Activated T-helper 9 cell treated with anti-CD3 and anti-CD28 coated beads, Interleukin-2, amount 50 U/mL, for 16 hours (primary cell): ENCODE data around the gene BCAS4.
"Not testable (repeated sequence)": the region's sequence is repeated elsewhere in the genome, so short reads cannot be mapped to it uniquely, and the experiment has no call there.

Source experiments
- DNase-seq: peaks from one replicate; pipeline ENCODE4 v3.0.0-alpha.2; 2020; ENCODE audit warnings: low read depth

BCAS4 gene

DNA sequence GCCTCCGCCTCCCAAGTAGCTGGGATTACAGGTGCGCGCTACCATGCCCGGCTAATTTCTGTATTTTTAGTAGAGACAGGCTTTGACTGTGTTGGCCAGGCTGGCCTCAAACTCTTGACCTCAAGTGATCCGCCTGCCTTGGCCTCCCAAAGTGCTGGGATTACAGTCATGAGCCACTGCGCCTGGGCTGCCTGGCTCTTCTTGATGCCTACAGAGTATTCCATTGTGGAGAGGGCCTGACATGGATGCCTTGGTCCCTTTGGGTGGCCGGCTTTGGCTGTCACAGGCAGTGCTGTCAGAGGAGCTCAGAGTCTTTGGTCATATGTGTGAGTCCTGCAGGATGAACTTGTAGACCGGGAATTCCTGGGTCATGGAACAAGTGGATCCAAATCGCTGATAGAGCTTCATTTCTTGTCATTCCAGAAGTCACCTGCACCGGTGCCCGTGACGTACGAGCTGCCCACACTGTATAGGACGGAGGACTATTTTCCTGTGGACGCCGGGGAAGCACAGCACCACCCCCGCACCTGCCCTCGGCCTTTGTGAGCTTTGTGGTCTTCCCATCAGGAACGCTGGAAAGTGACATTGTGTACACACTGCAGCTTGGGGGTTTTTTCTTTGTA is 81.3 kb downstream of the BCAS4 start:
- no peak for DNase-seq

DNA sequence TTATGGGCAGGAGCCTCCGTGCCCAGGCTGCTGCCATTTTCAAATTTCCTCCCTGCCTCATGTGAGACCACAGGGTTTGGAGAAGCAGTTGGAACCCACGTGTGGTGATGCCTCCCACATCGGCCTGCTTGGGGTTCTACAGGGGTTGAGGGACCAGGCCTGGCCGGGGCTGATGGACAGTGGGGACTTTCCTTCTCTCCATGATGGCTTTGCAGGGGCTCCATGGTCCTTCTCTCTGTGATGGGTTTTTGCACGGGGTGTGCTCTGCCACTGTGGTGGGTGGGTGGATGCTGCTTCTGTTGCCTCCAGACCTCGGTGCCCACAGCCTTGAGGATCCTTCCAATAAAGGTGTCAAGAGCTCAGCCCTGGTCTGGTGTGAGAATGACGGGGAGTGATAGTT is 82.0 kb downstream of the BCAS4 start:
- DNase-seq, result no peak

DNA sequence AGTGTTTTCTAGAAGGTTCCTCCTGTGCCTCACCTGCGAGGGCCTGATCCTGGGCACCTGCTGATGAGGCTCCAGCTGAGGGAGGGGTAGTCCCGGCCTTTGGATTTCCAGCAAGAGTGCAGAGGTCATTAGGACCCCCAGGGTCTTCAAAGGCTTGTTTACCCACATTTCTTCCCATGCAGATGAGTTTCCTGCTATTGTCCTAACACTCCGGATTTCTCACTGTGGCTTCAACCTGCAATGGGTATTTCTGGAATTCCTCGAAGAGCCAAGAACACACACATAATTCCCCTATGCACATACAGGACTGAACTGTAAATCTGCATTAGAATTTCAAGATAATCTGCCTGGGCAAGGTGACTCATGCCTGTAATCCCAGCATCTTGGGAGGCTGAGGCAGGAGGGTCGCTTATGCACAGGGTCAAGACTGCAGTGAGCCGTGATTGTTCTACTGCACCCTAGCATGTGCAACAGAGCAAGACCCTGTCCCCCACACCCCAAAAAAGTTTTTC is 82.4 kb downstream of the BCAS4 start:
- DNase-seq, result no peak

GRCh38 chr20:50879649-50880550 is 85.0 kb downstream of the BCAS4 start:
- DNase-seq, result no peak

GRCh38 chr20:50881759-50882424 is 87.0 kb downstream of the BCAS4 start:
- DNase-seq, result not testable (repeated sequence)

DNA sequence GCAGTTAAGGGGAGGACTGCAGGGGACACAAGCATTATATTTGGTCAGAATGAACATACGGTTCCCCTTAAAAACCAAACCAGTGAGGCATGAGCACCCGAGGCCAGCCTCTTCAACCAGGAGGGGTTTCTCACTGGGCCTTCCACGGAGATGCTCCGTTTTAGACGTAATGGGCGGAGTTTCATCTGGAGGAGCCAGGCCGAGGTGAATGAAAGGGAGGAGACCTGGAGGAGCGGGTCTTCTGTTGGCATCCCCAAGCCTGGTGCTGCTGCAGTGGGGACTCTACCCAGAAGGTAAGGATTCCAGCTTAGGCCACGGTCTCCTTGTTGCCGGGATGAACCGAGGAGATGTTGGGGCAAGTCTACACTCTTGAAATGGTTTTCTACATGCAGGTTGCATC is 89.0 kb downstream of the BCAS4 start:
- no peak for DNase-seq

- no peak for DNase-seq
These were observed 90.2 kb downstream of the BCAS4 start for GRCh38 chr20:50885068-50885467.

GRCh38 chr20:50885781-50886180 is 90.9 kb downstream of the BCAS4 start:
- DNase-seq, result no peak

GRCh38 chr20:50886184-50886790 is 91.4 kb downstream of the BCAS4 start:
- DNase-seq, result no peak

DNA sequence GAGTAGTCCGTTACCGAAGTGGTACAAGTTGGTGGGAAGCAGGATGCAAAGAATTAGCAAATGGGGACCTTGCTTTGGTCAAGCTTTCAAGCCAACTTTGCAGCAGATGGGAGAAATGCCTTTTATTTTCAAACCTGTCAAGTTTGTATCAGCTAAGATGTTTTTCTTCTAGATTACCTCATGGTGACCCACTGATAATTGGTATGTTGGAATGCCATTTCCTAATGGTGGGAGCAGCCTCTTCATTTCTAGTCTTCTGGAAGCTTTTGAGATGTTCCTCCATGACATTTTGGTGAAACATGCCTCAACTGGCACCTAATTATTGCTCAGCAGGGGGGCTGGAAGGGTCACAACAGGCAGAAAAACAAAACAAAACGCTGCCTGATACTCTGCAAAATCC is 92.7 kb downstream of the BCAS4 start:
- DNase-seq, result no peak

DNA sequence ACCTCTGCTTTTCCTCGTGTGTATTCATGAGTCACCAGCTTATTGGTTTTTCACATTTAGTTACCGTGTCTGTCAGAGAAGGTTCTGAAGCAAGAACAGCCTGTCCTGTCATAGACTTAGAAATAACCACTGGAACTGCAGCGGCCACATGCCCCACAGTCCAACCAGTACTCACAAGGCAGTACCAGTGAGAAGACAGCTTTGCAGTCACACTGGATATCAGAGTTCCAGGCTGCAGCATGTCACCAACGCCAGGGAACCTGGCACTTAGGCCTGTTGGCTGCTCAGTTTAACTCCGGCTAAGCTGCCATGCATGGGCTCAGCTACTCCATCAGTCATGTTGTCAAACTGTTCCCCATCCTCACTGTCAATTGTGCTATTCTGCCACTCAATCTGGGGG is 96.3 kb downstream of the BCAS4 start:
- DNase-seq, result no peak

GRCh38 chr20:50892394-50892793 is 97.5 kb downstream of the BCAS4 start:
- no peak for DNase-seq

DNA sequence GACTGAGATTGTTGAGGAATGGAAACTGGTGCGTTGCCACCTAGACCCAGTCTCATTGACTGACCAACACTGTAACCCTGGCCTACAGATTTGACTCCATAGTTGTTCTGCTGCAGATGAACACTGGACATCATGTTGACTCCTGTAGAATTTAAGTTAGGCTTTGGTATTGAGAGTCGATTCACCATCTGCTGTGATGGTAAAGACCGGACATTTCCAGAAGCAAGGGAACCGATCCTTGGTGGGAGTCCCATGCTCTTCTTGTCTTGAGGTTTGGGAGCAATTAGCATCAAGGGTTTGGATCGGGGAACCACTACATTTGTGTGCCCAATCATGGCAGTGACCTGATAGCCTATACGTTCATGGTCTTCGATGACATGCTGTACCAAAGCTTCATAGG is 98.8 kb downstream of the BCAS4 start:
- DNase-seq, result no peak

DNA sequence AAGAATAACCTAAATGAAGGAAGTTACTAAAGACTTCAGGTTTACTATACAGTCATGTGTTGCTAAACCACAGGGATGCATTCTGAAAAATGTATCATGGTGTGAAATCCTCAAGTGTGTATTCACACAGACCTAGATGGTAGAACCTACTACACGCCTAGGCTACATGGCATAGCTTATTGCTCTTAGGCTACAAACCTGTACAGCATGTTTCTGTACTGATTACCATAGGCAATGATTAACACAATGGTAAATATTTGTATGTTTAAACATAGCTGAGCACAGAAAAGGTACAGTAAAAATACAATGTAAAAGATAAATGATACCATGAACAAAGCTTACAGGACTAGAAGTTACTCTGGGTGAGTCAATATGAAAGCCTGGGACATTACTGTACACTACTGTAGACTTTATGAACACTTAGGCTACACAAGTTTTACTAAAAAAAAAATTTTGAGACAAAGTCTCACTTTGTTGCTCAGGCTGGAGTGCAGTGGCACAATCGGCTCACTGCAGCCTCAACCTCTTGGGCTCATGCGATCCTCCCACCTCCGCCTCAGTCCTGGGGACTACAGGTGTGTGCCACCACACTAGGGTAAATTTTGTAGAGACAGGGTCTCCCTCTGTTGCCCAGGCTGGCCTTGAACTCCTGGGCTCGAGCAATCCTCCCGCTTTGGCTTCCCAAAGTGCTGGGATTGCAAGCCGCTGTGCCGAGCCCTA is 100.4 kb downstream of the BCAS4 start:
- no peak for DNase-seq

DNA sequence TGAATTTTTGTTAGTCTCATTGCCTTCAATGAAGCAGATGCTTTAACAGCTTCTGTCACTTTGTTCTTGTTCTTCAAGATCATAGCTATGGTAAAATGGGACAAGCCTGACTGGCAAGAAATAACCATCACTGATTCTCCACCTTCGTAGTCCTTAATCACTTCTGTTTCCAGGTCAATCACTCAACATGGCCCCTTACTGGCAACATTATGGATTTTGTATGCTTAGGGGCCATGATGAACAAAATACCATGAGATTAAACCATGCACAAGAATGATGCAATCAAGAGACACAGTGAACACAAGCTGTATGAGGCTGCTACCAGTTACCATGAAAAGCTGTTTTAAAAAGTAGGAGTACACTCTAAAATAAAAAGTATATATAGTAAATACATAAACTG is 103.6 kb downstream of the BCAS4 start:
- no peak for DNase-seq

GRCh38 chr20:50900261-50900660 is 105.4 kb downstream of the BCAS4 start:
- no peak for DNase-seq

DNA sequence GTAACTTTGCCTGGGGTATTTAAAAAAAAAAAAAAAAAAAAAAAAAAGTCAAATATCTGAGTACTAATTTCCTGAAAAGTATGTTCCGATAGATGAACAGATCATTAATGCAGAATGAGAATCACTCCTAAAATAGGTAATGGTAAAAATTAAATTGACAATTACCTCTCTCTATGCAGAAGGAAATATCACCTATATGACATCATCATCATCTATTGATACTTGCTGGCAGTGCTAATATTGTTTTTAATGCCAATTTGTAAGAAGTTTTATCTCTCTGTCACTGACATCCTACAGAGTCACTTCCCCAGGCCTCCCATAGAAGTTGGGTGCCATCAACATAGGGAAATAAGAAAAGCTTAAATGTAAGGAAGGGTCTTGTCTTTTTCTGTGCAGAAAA is 106.4 kb downstream of the BCAS4 start:
- no peak for DNase-seq

DNA sequence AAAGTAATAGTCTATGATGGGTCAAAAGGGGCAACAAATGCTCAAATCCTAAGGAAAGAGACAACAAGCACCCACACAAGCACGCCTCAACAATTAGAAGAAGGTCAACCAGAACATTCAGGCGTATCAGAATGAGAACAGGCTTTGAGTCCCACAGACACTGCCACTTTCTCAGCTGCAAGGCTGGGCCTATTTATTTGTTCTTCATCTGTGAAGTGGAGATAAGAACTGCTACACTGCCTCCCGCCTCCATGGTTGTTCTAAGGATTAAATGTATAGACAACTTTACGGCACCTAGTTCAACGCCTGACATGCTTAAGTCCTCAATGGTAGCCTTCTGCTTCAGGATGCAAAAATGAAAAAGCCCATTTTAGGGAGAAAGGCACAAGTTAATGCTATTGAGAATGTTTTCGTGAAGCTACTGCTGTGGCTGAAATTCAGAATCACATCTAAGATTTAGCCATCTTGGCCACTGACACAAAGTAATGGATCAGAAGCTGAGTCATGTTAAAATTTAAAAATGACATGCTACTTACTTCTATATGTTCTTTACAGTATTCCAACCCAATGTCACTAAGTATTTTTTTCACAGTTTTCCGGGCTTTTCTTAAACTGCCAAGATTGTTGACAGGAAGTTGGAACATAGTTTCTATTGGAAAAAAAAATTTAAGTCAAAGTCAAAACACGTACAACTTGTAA is 108.6 kb downstream of the BCAS4 start:
- DNase-seq, result no peak

GRCh38 chr20:50904067-50904570 is 109.3 kb downstream of the BCAS4 start:
- no peak for DNase-seq

DNA sequence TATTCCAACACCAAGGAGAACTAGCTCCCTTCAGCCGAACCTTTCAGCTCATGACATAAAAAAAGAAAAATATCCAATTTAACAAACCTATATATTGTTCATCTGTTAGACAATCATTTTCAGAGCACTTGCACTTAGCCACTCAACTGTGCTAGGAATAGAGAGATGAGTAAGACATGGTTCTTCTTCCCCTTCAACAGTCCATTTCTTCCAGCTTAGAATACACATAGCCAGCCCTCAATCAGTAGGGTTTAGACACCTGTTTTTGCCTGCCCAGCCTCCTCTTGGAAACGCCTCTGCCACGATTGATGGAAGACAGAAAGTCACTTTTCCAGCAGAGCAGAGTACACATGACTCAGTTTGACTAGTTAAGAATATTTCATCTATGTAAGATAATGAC is 114.6 kb downstream of the BCAS4 start:
- no peak for DNase-seq

- no peak for DNase-seq
These were observed 116.2 kb downstream of the BCAS4 start for GRCh38 chr20:50911030-50911429.
